Measurements from ENCODE around the gene SMAD4. TPM values are rescaled to one million over a fixed set of nuclear protein-coding genes. Genes with fewer than 3 reads are reported as not detected.

SMAD4 gene
- total RNA-seq, 1 experiment from 2014 or later, result 105 TPM

GRCh38 chr18:51032193-51032592, 2.2 kb downstream of the SMAD4 start:
- ChIA-PET POLR2A (interaction anchor here (1.4 kb wide), 1 partner anchor 153 kb away, joined by 3 read pairs; the partner anchor contains the start of gene ME2), CTCF (interaction anchor here (1.5 kb wide), 1 partner anchor 19 kb away, joined by 5 read pairs; no protein-coding TSS in a partner anchor)
- Mint-ChIP-seq H3K27ac (peak overlapping the region; percentile 76), H3K4me1 (peaks cover 74% of the 10 kb centered on the region), H3K27me3 (ENCODE audit: low read depth) (no peaks in the 10 kb centered on the region), H3K9me3 (no peaks in the 10 kb centered on the region), H3K4me3 (peak overlapping the region; percentile 98), H3K36me3 (peaks cover 10% of the 10 kb centered on the region)
- TF ChIP-seq JAZF1 (CRISPR knock-in tag; IDR thresholded peaks at IDR 0.05), result no peak
- TF ChIP-seq NFATC4 (CRISPR knock-in tag; IDR thresholded peaks at IDR 0.05), result no peak
- ATAC-seq, result no peak
- DNase-seq (ENCODE audit: low spot score), result no peak

- ATAC-seq (no peak), DNase-seq (ENCODE audit: low spot score) (no peak)
- no peaks in the 10 kb centered on the region for H3K27me3 Mint-ChIP-seq (ENCODE audit: low read depth)
- ChIA-PET CTCF (interaction anchor here (2.5 kb wide), 1 partner anchor 14 kb away, joined by 6 read pairs; no protein-coding TSS in a partner anchor), POLR2A (no interaction called here)
- TF ChIP-seq ETV6 (CRISPR knock-in tag; IDR thresholded peaks at IDR 0.05), result no peak
- no peak for TF ChIP-seq RORB (CRISPR knock-in tag; IDR thresholded peaks at IDR 0.05)
- TF ChIP-seq PRDM15 (CRISPR knock-in tag; IDR thresholded peaks at IDR 0.05), result no peak
- TF ChIP-seq RELA (CRISPR knock-in tag; IDR thresholded peaks at IDR 0.05; ENCODE audit: borderline replicate concordance), result no peak
- TF ChIP-seq IRF1 (CRISPR knock-in tag; IDR thresholded peaks at IDR 0.05), result no peak
- TF ChIP-seq ELF4 (CRISPR knock-in tag; IDR thresholded peaks at IDR 0.05; ENCODE audit: low read depth), result no peak
- TF ChIP-seq ZNF416 (CRISPR knock-in tag; IDR thresholded peaks at IDR 0.05), result no peak
- no peak for TF ChIP-seq CBFB (CRISPR knock-in tag; IDR thresholded peaks at IDR 0.05; ENCODE audit: low read depth)
- no peak for TF ChIP-seq SOX15 (CRISPR knock-in tag; IDR thresholded peaks at IDR 0.05)
- TF ChIP-seq, protein P1, sequence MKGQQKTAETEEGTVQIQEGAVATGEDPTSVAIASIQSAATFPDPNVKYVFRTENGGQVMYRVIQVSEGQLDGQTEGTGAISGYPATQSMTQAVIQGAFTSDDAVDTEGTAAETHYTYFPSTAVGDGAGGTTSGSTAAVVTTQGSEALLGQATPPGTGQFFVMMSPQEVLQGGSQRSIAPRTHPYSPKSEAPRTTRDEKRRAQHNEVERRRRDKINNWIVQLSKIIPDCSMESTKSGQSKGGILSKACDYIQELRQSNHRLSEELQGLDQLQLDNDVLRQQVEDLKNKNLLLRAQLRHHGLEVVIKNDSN (CRISPR knock-in tag; IDR thresholded peaks at IDR 0.05), result no peak
- H3K4me1 Mint-ChIP-seq, result peaks cover 79% of the 10 kb centered on the region
- H3K27ac Mint-ChIP-seq, result peak overlapping the region; percentile 93; the same call in 1 of the 2 replicates
- peaks cover 7% of the 10 kb centered on the region for H3K9me3 Mint-ChIP-seq
- H3K36me3 Mint-ChIP-seq, result peaks cover 16% of the 10 kb centered on the region
- H3K4me3 Mint-ChIP-seq, result no peak overlapping the region
These were observed 7.2 kb downstream of the SMAD4 start for GRCh38 chr18:51037230-51037629.

GRCh38 chr18:51038110-51038509, 8.1 kb downstream of the SMAD4 start:
- Mint-ChIP-seq H3K4me1 (peaks cover 79% of the 10 kb centered on the region), H3K36me3 (peaks cover 16% of the 10 kb centered on the region), H3K27me3 (ENCODE audit: low read depth) (no peaks in the 10 kb centered on the region), H3K9me3 (peaks cover 7% of the 10 kb centered on the region), H3K4me3 (no peak overlapping the region), H3K27ac (peak overlapping the region; percentile 93)
- DNase-seq (ENCODE audit: low spot score) (no peak), ATAC-seq (peak; percentile 13; the same call in 1 of the 2 replicates)
- ChIA-PET CTCF (interaction anchor here (2.8 kb wide), 1 partner anchor 13 kb away, joined by 11 read pairs; no protein-coding TSS in a partner anchor), POLR2A (interaction anchor here (1.6 kb wide), 1 partner anchor 8 kb away, joined by 10 read pairs; the partner anchor contains the start of gene SMAD4)
- TF ChIP-seq GABPB1 (CRISPR knock-in tag; IDR thresholded peaks at IDR 0.05) (peak; percentile 61), ZNF138 (CRISPR knock-in tag; conservative IDR thresholded peaks at IDR 0.05) (no peak)

Measured in WTC11 (cell line).